ENCODE data around the gene ZG16. TPM values are rescaled to one million over a fixed set of nuclear protein-coding genes. Genes with fewer than 3 reads are reported as not detected.

Gene ZG16
- total RNA-seq, 1 experiment from 2014 or later, result not detected

GRCh38 chr16:29789775-29790182 is 11.7 kb downstream of the ZG16 start:
- TF ChIP-seq MAX (CRISPR knock-in tag; IDR thresholded peaks at IDR 0.05) (no peak), ZNF512 (CRISPR knock-in tag; IDR thresholded peaks at IDR 0.05; ENCODE audit: borderline replicate concordance) (no peak), NFE2L1 (CRISPR knock-in tag; IDR thresholded peaks at IDR 0.05) (no peak), TEAD4 (CRISPR knock-in tag; IDR thresholded peaks at IDR 0.05) (no peak), NR1H2 (CRISPR knock-in tag; IDR thresholded peaks at IDR 0.05) (no peak), CREB1 (CRISPR knock-in tag; IDR thresholded peaks at IDR 0.05) (no peak), PRDM15 (CRISPR knock-in tag; IDR thresholded peaks at IDR 0.05) (no peak), ELF4 (CRISPR knock-in tag; IDR thresholded peaks at IDR 0.05; ENCODE audit: low read depth) (no peak), TEAD1 (CRISPR knock-in tag; IDR thresholded peaks at IDR 0.05) (no peak), PREB (CRISPR knock-in tag; IDR thresholded peaks at IDR 0.05; ENCODE audit: borderline replicate concordance) (no peak), ZMAT4 (CRISPR knock-in tag; IDR thresholded peaks at IDR 0.05) (no peak), ZNF281 (CRISPR knock-in tag; IDR thresholded peaks at IDR 0.05) (no peak), ESRRA (CRISPR knock-in tag; IDR thresholded peaks at IDR 0.05; ENCODE audit: borderline replicate concordance) (no peak), PRRX2 (CRISPR knock-in tag; IDR thresholded peaks at IDR 0.05) (no peak)
- POLR2A ChIA-PET, result interaction anchor here (0.6 to 1.6 kb wide), 11 partner anchors 12 to 242 kb away, joined by 3 to 6 read pairs (median 4); partner anchors contain the start of genes MAZ and SPN
- Mint-ChIP-seq H3K27ac (peak overlapping the region; percentile 97), H3K27me3 (ENCODE audit: low read depth) (peaks cover 23% of the 10 kb centered on the region), H3K4me3 (peak overlapping the region; percentile 98), H3K4me1 (peaks cover 30% of the 10 kb centered on the region), H3K36me3 (peaks cover 17% of the 10 kb centered on the region), H3K9me3 (no peaks in the 10 kb centered on the region)
- CTCF ChIA-PET, result interaction anchor here (0.8 to 2.7 kb wide), 33 partner anchors 12 to 265 kb away, joined by 3 to 28 read pairs (median 5); partner anchors contain the start of genes ASPHD1, CDIPT, MAZ and PAGR1
- ATAC-seq (no peak), DNase-seq (ENCODE audit: low spot score) (no peak)

Data from WTC11 (cell line).